Stimulated activated effector memory CD8-positive, alpha-beta T cell treated with anti-CD3 and anti-CD28 coated beads, Interleukin-12 subunit alpha, Interleukin-12 subunit beta, amount 100 ng/mL, for 72 hours (primary cell): ENCODE results near the gene SPAG7.
A peak's percentile ranks its signal among the peaks of the same experiment; 100 is the strongest.

ENCODE experiments used
- ATAC-seq: fragments of 150-1000 bp; cut with Tn5 transposase; 2 replicates; pipeline ENCODE4 v1.10.0; 2021
- DNase-seq, 2 donors: peaks; one replicate each; pipeline ENCODE4 v3.0.0; 2021 to 2022; ENCODE audit warnings: low spot score in 2 of 2
- H3K27ac Mint-ChIP-seq: one replicate; pipeline ENCODE4 v1.8.0; 2022; ENCODE audit warnings: mild to moderate bottlenecking, mixed read lengths
- H3K36me3 Mint-ChIP-seq: one replicate; pipeline ENCODE4 v1.8.0; 2022; ENCODE audit warnings: mild to moderate bottlenecking, mixed read lengths
- H3K4me1 Mint-ChIP-seq: one replicate; pipeline ENCODE4 v1.8.0; 2022; ENCODE audit warnings: mixed read lengths
- H3K4me3 Mint-ChIP-seq: one replicate; pipeline ENCODE4 v1.8.0; 2022; ENCODE audit warnings: mild to moderate bottlenecking, mixed read lengths
- H3K9me3 Mint-ChIP-seq: one replicate; pipeline ENCODE4 v1.8.0; 2022; ENCODE audit warnings: mixed read lengths

The SPAG7 gene

GRCh38 chr17:4986951-4987766, 19.5 kb upstream of the SPAG7 start, which contains the start of gene CAMTA2:
Gene CAMTA2 (minus strand): TSS chr17:4987675. CDS start chr17:4986222, 1,453 bp downstream.
- peak; percentile 75 to 94 for DNase-seq
- H3K4me3 Mint-ChIP-seq, result peak within 1 kb of the TSS; percentile 96
- peak; percentile 91 for ATAC-seq

GRCh38 chr17:4986403-4986802, 18.8 kb upstream of the SPAG7 start:
- no peak for ATAC-seq
- H3K9me3 Mint-ChIP-seq, result no peaks in the 10 kb centered on the region
- H3K4me3 Mint-ChIP-seq, result peak overlapping the region; percentile 96
- no peak for DNase-seq
- peaks cover 59% of the 10 kb centered on the region for H3K4me1 Mint-ChIP-seq
- H3K36me3 Mint-ChIP-seq, result peaks cover 50% of the 10 kb centered on the region
- peak overlapping the region; percentile 96 for H3K27ac Mint-ChIP-seq

More at GRCh38 chr17:4986951-4987766, 19.5 kb upstream of the SPAG7 start, which contains the start of gene CAMTA2:
- Mint-ChIP-seq H3K9me3 (no peaks in the 10 kb centered on the region), H3K36me3 (peaks cover 43% of the 10 kb centered on the region), H3K27ac (peak within 1 kb of the TSS; percentile 96), H3K4me1 (peaks cover 57% of the 10 kb centered on the region)

GRCh38 chr17:4982305-4982704, 14.7 kb upstream of the SPAG7 start:
- ATAC-seq (no peak), DNase-seq (no peak)
- Mint-ChIP-seq H3K4me1 (peaks cover 53% of the 10 kb centered on the region), H3K4me3 (no peak overlapping the region), H3K36me3 (peaks cover 55% of the 10 kb centered on the region), H3K9me3 (no peaks in the 10 kb centered on the region), H3K27ac (peak overlapping the region; percentile 74)

- no peak overlapping the region for H3K4me3 Mint-ChIP-seq
- peaks cover 40% of the 10 kb centered on the region for H3K4me1 Mint-ChIP-seq
- H3K27ac Mint-ChIP-seq, result peak overlapping the region; percentile 48
- peaks cover 49% of the 10 kb centered on the region for H3K36me3 Mint-ChIP-seq
- H3K9me3 Mint-ChIP-seq, result no peaks in the 10 kb centered on the region
- DNase-seq (peak; percentile 38 to 76), ATAC-seq (peak; percentile 76)
These were observed 13.1 kb upstream of the SPAG7 start for GRCh38 chr17:4980644-4981216.

GRCh38 chr17:4978726-4979125, 11.1 kb upstream of the SPAG7 start:
- ATAC-seq (no peak), DNase-seq (no peak)
- Mint-ChIP-seq H3K36me3 (peaks cover 32% of the 10 kb centered on the region), H3K4me1 (peaks cover 47% of the 10 kb centered on the region), H3K4me3 (no peak overlapping the region), H3K9me3 (no peaks in the 10 kb centered on the region), H3K27ac (no peak overlapping the region)

GRCh38 chr17:4974115-4974670, 6.6 kb upstream of the SPAG7 start:
- Mint-ChIP-seq H3K9me3 (no peaks in the 10 kb centered on the region), H3K27ac (peak overlapping the region; percentile 24), H3K36me3 (no peaks in the 10 kb centered on the region), H3K4me3 (no peak overlapping the region), H3K4me1 (peaks cover 10% of the 10 kb centered on the region)
- DNase-seq (no peak), ATAC-seq (no peak)

- Mint-ChIP-seq H3K4me3 (no peak overlapping the region), H3K27ac (peak overlapping the region; percentile 24), H3K9me3 (no peaks in the 10 kb centered on the region), H3K36me3 (no peaks in the 10 kb centered on the region), H3K4me1 (peaks cover 9% of the 10 kb centered on the region)
- ATAC-seq (no peak), DNase-seq (no peak)
These were observed 5.9 kb upstream of the SPAG7 start for GRCh38 chr17:4973256-4974114.

GRCh38 chr17:4972752-4973151, 5.1 kb upstream of the SPAG7 start:
- Mint-ChIP-seq H3K9me3 (no peaks in the 10 kb centered on the region), H3K4me1 (peaks cover 9% of the 10 kb centered on the region), H3K4me3 (no peak overlapping the region), H3K27ac (peak overlapping the region; percentile 24), H3K36me3 (no peaks in the 10 kb centered on the region)
- DNase-seq (no peak), ATAC-seq (no peak)

- Mint-ChIP-seq H3K36me3 (no peaks in the 10 kb centered on the region), H3K9me3 (no peaks in the 10 kb centered on the region), H3K4me1 (peaks cover 9% of the 10 kb centered on the region), H3K27ac (peak overlapping the region; percentile 24), H3K4me3 (no peak overlapping the region)
- DNase-seq (no peak), ATAC-seq (no peak)
These were observed 4.7 kb upstream of the SPAG7 start for GRCh38 chr17:4972322-4972721.

GRCh38 chr17:4971826-4972225, 4.2 kb upstream of the SPAG7 start:
- Mint-ChIP-seq H3K36me3 (no peaks in the 10 kb centered on the region), H3K27ac (peak overlapping the region; percentile 24), H3K4me1 (peaks cover 9% of the 10 kb centered on the region), H3K9me3 (no peaks in the 10 kb centered on the region), H3K4me3 (no peak overlapping the region)
- DNase-seq (no peak), ATAC-seq (no peak)

GRCh38 chr17:4970273-4970672, 2.7 kb upstream of the SPAG7 start:
- Mint-ChIP-seq H3K4me1 (peaks cover 17% of the 10 kb centered on the region), H3K36me3 (no peaks in the 10 kb centered on the region), H3K9me3 (no peaks in the 10 kb centered on the region), H3K4me3 (no peak overlapping the region), H3K27ac (no peak overlapping the region)
- DNase-seq, result no peak
- no peak for ATAC-seq

GRCh38 chr17:4969551-4970173, 2.0 kb upstream of the SPAG7 start:
- H3K9me3 Mint-ChIP-seq, result no peaks in the 10 kb centered on the region
- DNase-seq (peak; percentile 38 to 80), ATAC-seq (peak; percentile 40)
- no peak overlapping the region for H3K27ac Mint-ChIP-seq
- H3K4me1 Mint-ChIP-seq, result peaks cover 16% of the 10 kb centered on the region
- H3K4me3 Mint-ChIP-seq, result no peak overlapping the region
- no peaks in the 10 kb centered on the region for H3K36me3 Mint-ChIP-seq

GRCh38 chr17:4969047-4969550, 1.5 kb upstream of the SPAG7 start:
- Mint-ChIP-seq H3K9me3 (no peaks in the 10 kb centered on the region), H3K36me3 (no peaks in the 10 kb centered on the region), H3K4me1 (peaks cover 16% of the 10 kb centered on the region), H3K27ac (no peak overlapping the region), H3K4me3 (no peak overlapping the region)
- peak; percentile 65 for ATAC-seq
- DNase-seq, result peak; percentile 39 to 81

- Mint-ChIP-seq H3K4me3 (no peak overlapping the region), H3K36me3 (peaks cover under 1% of the 10 kb centered on the region)
These were observed 949 bp upstream of the SPAG7 start for GRCh38 chr17:4968486-4969046.

More at GRCh38 chr17:4968486-4969046, 949 bp upstream of the SPAG7 start:
- H3K9me3 Mint-ChIP-seq, result no peaks in the 10 kb centered on the region
- H3K4me1 Mint-ChIP-seq, result peaks cover 16% of the 10 kb centered on the region
- DNase-seq, result peak in 1 of 2 donors; percentile 75
- H3K27ac Mint-ChIP-seq, result no peak overlapping the region
- ATAC-seq, result no peak
